Memory B cell (primary cell): Measurements from ENCODE around the gene EMILIN2.
"Not testable (repeated sequence)": the region's sequence is repeated elsewhere in the genome, so short reads cannot be mapped to it uniquely, and the experiment has no call there.

Experiments used
- ATAC-seq: fragments of 150-1000 bp; cut with Tn5 transposase; 2 replicates; pipeline ENCODE4 v1.10.0; 2021; ENCODE audit warnings: low read depth, mild to moderate bottlenecking, moderate library complexity
- DNase-seq, 2 donors: peaks; one replicate each; pipeline ENCODE4 v3.0.0; 2022; ENCODE audit warnings: low spot score in 2 of 2
- H3K27ac Mint-ChIP-seq: one replicate; pipeline ENCODE4 v1.8.0; 2022; ENCODE audit warnings: mild to moderate bottlenecking, moderate library complexity, mixed read lengths
- H3K27me3 Mint-ChIP-seq: one replicate; pipeline ENCODE4 v1.8.0; 2022; ENCODE audit warnings: mixed read lengths
- H3K36me3 Mint-ChIP-seq: one replicate; pipeline ENCODE4 v1.8.0; 2022; ENCODE audit warnings: mild to moderate bottlenecking, mixed read lengths
- H3K4me1 Mint-ChIP-seq: one replicate; pipeline ENCODE4 v1.8.0; 2022; ENCODE audit warnings: mixed read lengths
- H3K4me3 Mint-ChIP-seq: one replicate; pipeline ENCODE4 v1.8.0; 2022; ENCODE audit warnings: mild to moderate bottlenecking, moderate library complexity, mixed read lengths
- H3K9me3 Mint-ChIP-seq: one replicate; pipeline ENCODE4 v1.8.0; 2022; ENCODE audit warnings: mixed read lengths

The EMILIN2 gene

GRCh38 chr18:2852460-2852859, 5.7 kb downstream of the EMILIN2 start:
- not testable (repeated sequence) for H3K36me3 Mint-ChIP-seq, DNase-seq, ATAC-seq, H3K27ac Mint-ChIP-seq, H3K9me3 Mint-ChIP-seq, H3K4me3 Mint-ChIP-seq
- Mint-ChIP-seq H3K27me3 (peaks cover 12% of the 10 kb centered on the region), H3K4me1 (peaks cover 10% of the 10 kb centered on the region)

GRCh38 chr18:2853173-2853925, 6.5 kb downstream of the EMILIN2 start:
- Mint-ChIP-seq H3K4me3 (no peak overlapping the region), H3K27me3 (peaks cover 12% of the 10 kb centered on the region), H3K4me1 (peaks cover 3% of the 10 kb centered on the region), H3K9me3 (no peaks in the 10 kb centered on the region), H3K27ac (no peak overlapping the region), H3K36me3 (peaks cover 4% of the 10 kb centered on the region)
- ATAC-seq (no peak), DNase-seq (no peak)

GRCh38 chr18:2853926-2854664, 7.3 kb downstream of the EMILIN2 start:
- ATAC-seq (no peak), DNase-seq (no peak)
- Mint-ChIP-seq H3K9me3 (no peaks in the 10 kb centered on the region), H3K36me3 (peaks cover 4% of the 10 kb centered on the region), H3K27me3 (peaks cover 12% of the 10 kb centered on the region), H3K27ac (no peak overlapping the region), H3K4me1 (no peaks in the 10 kb centered on the region), H3K4me3 (no peak overlapping the region)

GRCh38 chr18:2854875-2855274, 8.1 kb downstream of the EMILIN2 start:
- no peak overlapping the region for H3K27ac Mint-ChIP-seq
- no peak overlapping the region for H3K4me3 Mint-ChIP-seq
- H3K27me3 Mint-ChIP-seq, result peaks cover 12% of the 10 kb centered on the region
- H3K9me3 Mint-ChIP-seq, result peaks cover 2% of the 10 kb centered on the region
- no peak for ATAC-seq
- DNase-seq, result no peak
- H3K4me1 Mint-ChIP-seq, result no peaks in the 10 kb centered on the region
- H3K36me3 Mint-ChIP-seq, result peaks cover 6% of the 10 kb centered on the region

- no peak for ATAC-seq
- H3K36me3 Mint-ChIP-seq, result peaks cover 4% of the 10 kb centered on the region
- H3K27ac Mint-ChIP-seq, result no peak overlapping the region
Measured at GRCh38 chr18:2855560-2856350, 8.9 kb downstream of the EMILIN2 start.

GRCh38 chr18:2856547-2857170, 9.9 kb downstream of the EMILIN2 start:
- H3K4me3 Mint-ChIP-seq, result no peak overlapping the region
- H3K27ac Mint-ChIP-seq, result no peak overlapping the region
- H3K4me1 Mint-ChIP-seq, result no peaks in the 10 kb centered on the region
- DNase-seq, result no peak
- H3K27me3 Mint-ChIP-seq, result peaks cover 5% of the 10 kb centered on the region
- H3K36me3 Mint-ChIP-seq, result peaks cover 4% of the 10 kb centered on the region
- ATAC-seq, result no peak
- H3K9me3 Mint-ChIP-seq, result peaks cover 2% of the 10 kb centered on the region

More at GRCh38 chr18:2855560-2856350, 8.9 kb downstream of the EMILIN2 start:
- Mint-ChIP-seq H3K4me1 (no peaks in the 10 kb centered on the region), H3K9me3 (peaks cover 2% of the 10 kb centered on the region), H3K27me3 (peaks cover 7% of the 10 kb centered on the region), H3K4me3 (no peak overlapping the region)
- DNase-seq, result no peak

GRCh38 chr18:2857491-2858131, 10.8 kb downstream of the EMILIN2 start:
- DNase-seq, result no peak
- H3K4me1 Mint-ChIP-seq, result no peaks in the 10 kb centered on the region
- H3K4me3 Mint-ChIP-seq, result no peak overlapping the region
- peaks cover 6% of the 10 kb centered on the region for H3K36me3 Mint-ChIP-seq
- ATAC-seq, result no peak
- no peaks in the 10 kb centered on the region for H3K27me3 Mint-ChIP-seq
- H3K27ac Mint-ChIP-seq, result no peak overlapping the region
- peaks cover 2% of the 10 kb centered on the region for H3K9me3 Mint-ChIP-seq

- H3K36me3 Mint-ChIP-seq, ATAC-seq, DNase-seq, H3K27me3 Mint-ChIP-seq, H3K9me3 Mint-ChIP-seq, H3K27ac Mint-ChIP-seq, H3K4me1 Mint-ChIP-seq, H3K4me3 Mint-ChIP-seq: not testable (repeated sequence)
Measured at GRCh38 chr18:2860397-2860796, 13.6 kb downstream of the EMILIN2 start.

GRCh38 chr18:2863997-2864396, 17.2 kb downstream of the EMILIN2 start:
- not testable (repeated sequence) for ATAC-seq, H3K27ac Mint-ChIP-seq, H3K4me3 Mint-ChIP-seq, H3K9me3 Mint-ChIP-seq, H3K27me3 Mint-ChIP-seq, H3K36me3 Mint-ChIP-seq, H3K4me1 Mint-ChIP-seq, DNase-seq

- H3K36me3 Mint-ChIP-seq, H3K4me3 Mint-ChIP-seq, H3K27me3 Mint-ChIP-seq, H3K4me1 Mint-ChIP-seq, H3K9me3 Mint-ChIP-seq, H3K27ac Mint-ChIP-seq, DNase-seq, ATAC-seq: not testable (repeated sequence)
Measured at GRCh38 chr18:2866465-2866864, 19.7 kb downstream of the EMILIN2 start.

GRCh38 chr18:2869207-2869606, 22.4 kb downstream of the EMILIN2 start:
- H3K4me3 Mint-ChIP-seq, result no peak overlapping the region
- no peaks in the 10 kb centered on the region for H3K36me3 Mint-ChIP-seq
- ATAC-seq (no peak), DNase-seq (no peak)
- H3K4me1 Mint-ChIP-seq, result no peaks in the 10 kb centered on the region
- H3K27ac Mint-ChIP-seq, result no peak overlapping the region
- peaks cover 1% of the 10 kb centered on the region for H3K27me3 Mint-ChIP-seq
- peaks cover 1% of the 10 kb centered on the region for H3K9me3 Mint-ChIP-seq

GRCh38 chr18:2871111-2871720, 24.4 kb downstream of the EMILIN2 start:
- H3K4me1 Mint-ChIP-seq, result no peaks in the 10 kb centered on the region
- ATAC-seq (no peak), DNase-seq (no peak)
- no peak overlapping the region for H3K4me3 Mint-ChIP-seq
- no peaks in the 10 kb centered on the region for H3K9me3 Mint-ChIP-seq
- no peak overlapping the region for H3K27ac Mint-ChIP-seq
- H3K36me3 Mint-ChIP-seq, result no peaks in the 10 kb centered on the region
- no peaks in the 10 kb centered on the region for H3K27me3 Mint-ChIP-seq

GRCh38 chr18:2872095-2872494, 25.3 kb downstream of the EMILIN2 start:
- H3K36me3 Mint-ChIP-seq, result no peaks in the 10 kb centered on the region
- H3K27ac Mint-ChIP-seq, result no peak overlapping the region
- no peaks in the 10 kb centered on the region for H3K27me3 Mint-ChIP-seq
- no peaks in the 10 kb centered on the region for H3K4me1 Mint-ChIP-seq
- H3K9me3 Mint-ChIP-seq, result no peaks in the 10 kb centered on the region
- ATAC-seq, result no peak
- H3K4me3 Mint-ChIP-seq, result no peak overlapping the region
- DNase-seq, result no peak
